ENCODE results near the gene PHF1.
A peak's percentile ranks its signal among the peaks of the same experiment; 100 is the strongest.
"Not testable (repeated sequence)": the region's sequence is repeated elsewhere in the genome, so short reads cannot be mapped to it uniquely, and the experiment has no call there.

Gene PHF1

DNA sequence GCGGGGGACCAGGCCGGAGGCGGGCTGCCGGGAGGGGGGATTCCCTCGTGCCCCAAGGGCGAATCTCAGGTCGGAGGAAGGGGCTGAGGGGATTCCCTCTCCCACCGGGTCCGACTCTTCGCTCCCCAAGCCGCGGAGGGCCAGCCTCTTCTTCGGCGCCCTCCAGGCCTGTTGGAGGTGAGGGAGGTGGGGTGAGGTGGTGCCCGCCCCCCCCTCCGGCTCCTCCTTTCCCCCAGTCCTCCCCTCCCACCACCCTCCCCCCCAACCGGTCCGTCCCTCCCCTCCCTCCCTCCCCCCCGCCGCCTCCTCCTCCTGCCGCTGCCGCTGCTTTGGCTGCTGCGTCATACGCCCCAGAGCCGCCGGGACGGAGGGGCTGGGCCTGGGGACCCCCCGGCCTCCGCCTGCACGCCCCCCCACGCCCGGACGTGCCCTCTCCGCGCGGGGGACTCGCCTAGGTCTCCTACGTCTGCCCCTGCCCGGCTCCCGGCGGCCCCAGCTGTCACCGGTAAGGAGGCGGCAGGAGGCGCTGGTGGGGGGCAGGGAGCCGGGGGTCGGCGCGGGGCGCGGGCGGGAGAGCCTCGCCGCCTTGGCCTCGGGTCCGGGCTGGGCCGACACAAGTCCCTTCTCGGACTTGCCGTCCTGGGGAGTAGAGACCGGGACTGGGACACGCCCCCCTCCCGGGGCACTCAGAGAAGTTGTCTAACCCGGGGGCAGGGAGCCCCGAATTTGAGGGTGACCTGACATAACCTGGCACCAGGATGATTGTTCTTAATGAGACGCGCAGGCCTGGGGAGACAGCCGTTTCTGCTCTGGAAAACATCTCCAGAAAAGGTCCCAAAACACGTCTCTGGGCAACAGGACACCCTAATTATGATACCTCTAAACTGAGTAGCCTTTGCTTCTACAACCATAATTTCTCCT, at the start of gene PHF1:
TSS of gene PHF1 (plus strand) at position 304 of the 921 bp plus-strand sequence. CDS start 1,250 bp downstream, outside the sequence.
- DNase-seq: peak; percentile 91

DNA sequence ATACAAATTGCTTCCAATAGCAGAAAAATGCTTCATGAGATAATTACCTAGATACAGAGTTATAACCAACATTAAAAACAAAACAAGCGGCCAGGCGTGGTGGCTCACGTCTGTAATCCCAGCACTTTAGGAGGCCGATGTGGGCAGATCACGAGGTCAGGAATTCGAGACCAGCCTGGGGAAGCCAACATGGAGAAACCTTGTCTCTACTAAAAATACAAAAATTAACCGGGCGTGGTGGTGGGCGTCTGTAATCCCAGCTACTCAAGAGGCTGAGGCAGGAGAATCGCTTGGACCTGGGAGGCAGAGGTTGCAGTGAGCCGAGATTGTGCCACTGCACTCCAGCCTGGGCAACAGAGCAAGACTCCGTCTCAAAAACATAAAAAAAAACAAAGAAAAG, 47.3 kb upstream of the PHF1 start:
- not testable (repeated sequence) for DNase-seq

DNA sequence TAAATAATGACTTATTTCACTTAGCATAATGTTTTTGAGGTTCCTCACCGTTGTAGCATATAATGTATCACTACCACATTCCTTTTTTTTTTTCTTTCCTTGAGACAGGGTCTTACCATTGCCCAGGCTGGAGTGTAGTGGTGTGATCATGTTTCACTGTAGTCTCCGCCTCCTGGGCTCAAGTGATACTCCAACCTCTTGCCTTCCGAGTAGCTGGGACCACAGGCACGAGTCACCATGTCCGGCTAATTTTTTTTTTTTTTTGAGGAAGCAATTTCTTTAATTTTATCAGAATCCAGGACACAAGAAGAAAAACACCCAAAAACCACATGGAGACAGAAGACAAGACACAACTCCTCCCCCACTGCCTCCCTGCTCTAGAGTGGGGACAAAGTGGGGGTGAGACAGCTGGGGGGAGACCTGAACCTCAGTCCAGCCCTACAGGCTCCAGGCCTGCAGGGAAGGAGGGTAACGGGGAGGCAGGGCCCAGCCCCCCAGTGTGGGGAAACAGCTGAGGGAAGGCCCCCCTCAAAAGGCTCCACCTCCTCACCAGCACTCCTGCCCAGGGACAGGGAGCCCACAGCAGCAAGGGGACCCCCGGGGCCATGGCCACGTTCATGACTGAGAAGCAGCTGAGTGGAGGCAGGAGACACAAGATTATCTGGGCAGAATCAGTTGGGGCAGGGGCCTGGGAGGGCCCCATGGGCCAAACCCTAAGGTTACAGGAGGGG, 46.2 kb upstream of the PHF1 start:
- DNase-seq: peak; percentile 94

DNA sequence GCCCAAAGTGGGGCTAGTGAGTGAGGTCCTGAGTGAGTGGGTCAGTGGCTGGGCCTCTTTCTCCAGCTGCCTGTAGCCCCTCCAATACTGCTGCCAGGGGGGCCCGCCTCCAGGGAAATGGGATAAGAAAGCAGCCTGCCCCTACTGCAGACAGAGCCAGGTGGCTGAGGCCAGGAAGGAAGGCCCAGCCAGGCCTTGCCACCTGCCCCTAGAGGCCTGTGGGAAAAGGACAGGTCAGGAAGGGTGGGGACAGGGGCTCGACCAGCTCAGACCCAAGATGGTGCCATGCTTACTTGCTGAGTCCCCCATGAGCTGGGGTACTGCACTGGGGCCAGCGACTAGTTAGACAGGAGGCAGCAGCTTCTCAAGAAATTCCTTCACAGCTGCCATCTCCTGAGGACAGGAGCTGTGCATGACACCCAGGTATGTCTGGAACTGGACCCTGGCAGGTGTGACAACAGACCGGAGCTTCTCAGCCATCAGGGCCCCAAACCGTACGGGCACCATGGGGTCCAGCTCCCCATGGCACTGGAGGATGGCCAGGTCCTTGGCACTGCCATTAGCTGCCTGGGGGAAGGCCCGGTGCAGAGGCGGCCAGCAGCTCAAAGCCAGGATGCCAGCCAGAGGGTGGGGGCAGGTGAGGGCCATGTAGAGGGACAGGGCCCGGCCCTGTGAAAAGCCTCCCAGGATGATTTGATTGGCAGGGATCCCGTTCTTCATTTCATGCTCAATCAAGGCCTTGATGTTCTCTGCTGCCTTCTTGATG, 45.4 kb upstream of the PHF1 start:
- DNase-seq: peak; percentile 47

DNA sequence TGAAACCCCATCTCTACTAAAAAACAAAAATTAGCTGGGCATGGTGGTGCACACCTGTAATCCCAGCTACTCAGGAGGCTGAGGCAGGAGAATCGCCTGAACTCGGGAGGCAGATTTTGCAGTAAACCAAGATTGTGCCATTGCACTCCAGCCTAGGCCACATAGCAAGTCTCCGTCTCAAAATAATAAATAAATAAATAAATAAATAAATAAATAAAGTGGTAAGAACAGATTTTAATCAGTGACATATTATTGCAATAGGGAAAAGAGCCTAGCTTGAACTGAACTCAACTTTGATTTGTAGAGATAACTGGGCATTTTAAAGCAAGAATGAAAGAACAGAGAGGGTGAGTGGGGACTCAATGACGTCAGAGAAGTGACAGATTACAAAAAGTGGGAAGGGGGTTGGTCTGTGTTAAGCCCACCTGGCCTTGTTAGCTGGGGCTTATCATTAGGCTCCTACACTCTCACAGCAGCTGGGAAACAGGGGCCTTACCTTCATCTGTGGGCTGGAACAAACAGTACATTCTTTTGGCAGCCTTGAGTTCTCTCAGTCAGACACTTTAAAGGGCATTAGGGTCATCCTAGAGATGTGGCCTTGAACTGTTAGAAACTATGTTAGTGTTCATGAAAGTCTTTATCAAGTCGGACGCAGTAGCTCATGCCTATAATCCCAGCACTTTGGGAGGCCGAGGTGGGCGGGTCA, 43.7 kb upstream of the PHF1 start:
- DNase-seq: no peak

DNA sequence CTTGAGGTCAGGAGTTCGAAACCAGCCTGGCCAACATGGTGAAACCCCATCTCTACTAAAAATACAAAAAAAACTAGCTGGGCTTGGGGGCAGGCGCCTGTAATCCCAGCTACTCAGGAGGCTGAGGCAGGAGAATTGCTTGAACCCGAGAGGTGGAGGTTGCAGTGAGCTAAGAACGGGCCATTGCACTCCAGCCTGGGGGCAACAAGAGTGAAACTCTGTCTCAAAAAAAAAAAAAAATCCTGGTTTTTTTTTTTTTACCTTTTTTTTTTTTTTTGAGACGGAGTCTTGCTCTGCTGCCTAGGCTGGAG, 43.1 kb upstream of the PHF1 start:
- not testable (repeated sequence) for DNase-seq

DNA sequence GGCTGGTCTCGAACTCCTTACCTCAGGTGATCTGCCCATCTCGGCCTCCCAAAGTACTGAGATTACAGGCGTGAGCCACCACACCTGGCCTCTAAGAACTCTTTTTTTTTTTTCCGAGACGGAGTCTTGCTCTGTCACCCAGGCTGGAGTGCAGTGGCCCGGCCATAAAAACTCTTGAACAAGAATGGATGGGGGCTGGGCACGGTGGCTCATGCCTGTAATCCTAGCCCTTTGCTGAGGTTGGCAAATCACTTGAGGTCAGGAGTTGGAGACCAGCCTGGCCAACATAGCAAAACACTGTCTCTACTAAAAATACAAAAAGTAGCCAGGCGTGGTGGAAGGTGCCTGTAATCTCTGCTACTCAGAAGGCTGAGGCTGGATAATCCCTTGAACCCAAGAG, 38.9 kb upstream of the PHF1 start:
- DNase-seq: not testable (repeated sequence)

DNA sequence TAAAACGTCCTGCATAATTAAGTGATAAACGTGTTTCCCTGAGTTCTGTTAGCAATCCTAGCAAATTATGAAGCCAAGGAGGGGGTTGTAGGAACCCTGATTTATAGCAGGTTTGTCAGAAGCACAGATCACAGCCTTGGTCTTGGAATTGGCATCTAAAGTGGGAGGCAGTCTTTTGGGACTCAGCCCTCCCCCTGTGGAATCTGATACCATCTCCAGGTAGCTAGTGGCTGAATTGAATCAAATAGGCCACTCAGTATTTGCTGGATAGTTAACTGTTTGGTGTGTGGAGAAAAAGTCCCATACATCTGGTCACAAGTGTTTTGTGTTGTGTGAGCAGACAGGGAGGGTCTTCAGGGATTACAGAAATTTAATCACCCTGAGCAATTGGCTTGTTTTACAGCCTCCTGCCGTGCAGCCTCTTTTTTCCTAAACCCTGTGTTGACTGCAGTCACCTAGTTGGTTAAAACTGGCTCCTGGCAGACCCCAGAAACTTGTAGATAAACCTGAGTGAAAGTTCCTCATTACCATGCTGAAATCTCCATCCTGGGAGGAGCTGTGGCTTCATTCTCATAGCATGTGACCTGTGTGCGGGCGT, 38.2 kb upstream of the PHF1 start:
- peak; percentile 40 for DNase-seq

DNA sequence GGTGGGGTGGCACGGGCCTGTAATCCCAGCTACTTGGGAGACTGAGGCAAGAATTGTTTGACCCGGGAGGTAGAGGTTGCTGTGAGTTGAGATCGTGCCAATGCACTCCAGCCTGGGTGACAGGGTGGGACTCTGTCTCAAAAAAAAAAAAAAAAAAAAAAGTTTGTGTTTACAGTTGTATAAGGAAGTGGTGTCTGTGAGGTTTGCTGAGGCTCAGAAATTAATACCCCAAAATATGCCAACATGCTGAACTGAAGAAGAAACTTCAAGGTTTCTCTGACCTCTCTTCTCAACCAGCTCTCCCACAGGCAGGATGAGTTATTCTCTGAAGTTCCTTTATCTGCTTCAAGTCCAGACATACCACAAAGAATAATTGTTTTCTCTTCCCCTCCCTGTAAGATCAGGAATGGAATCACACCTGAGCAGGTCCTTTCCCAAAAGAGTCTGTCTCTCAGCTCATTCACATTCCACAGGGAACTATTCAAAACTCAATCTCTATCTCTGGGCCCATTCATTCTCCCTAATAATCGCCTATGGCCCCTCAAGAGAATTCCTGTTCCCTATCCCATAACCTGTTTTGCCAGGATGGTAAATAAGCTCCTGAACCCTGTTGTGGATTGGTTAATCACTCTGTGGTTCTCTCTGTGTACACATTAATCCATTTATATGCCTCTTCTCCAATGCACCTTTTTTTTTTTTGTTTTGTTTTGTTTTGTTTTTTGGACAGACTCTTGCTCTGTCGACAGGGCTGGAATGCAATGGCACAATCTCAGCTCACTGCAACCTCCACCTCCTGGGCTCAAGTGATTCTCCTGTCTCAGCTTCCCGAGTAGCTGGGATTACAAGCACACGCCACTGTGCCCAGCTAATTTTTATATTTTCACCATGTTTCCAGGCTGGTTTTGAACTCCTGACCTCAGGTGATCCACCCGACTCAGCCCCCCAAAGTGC, 36.6 kb upstream of the PHF1 start:
- DNase-seq: peak; percentile 31

DNA sequence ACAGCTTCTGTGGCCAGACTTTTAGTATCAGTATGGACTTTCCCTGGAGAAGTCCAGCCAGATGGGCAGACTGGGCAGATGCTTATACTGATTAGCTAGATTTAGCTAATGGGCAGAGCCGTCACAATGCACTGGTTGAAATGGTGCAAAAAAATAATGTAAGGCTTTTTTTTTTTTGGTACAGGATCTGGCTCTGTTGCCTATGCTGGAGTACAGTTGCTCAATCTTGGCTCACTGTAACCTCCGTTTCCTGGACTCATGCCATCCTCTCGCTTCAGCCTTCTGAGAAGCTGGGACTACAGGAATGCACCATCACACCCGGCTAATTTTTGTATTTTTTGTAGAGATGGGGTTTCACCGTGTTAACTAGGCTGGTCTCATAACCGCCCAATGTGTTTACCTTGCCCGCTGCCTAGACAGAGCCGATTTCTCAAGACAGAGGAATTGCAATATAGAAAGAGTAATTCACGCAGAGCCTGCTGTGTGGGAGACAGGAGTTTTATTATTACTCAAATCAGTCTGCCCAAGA, 35.6 kb upstream of the PHF1 start:
- peak; percentile 76 for DNase-seq

DNA sequence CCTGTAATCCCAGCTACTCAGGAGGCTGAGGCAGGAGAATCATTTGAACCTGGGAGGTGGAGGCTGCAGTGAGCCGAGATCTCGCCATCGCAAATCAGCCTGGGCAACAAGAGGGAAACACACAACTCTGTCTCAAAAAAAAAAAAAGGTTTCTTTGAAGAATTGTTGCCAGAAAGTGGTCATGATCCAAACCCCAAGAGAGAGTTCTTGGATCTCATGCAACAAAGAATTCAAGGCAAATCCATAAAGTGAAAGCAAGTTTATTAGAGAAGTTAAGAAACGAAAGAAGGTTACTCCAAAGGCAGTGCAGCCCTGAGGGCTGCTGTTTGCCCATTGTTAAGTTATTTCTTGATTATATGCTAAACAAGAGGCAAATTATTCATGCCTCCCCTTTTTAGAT, 33.6 kb upstream of the PHF1 start:
- no peak for DNase-seq

DNA sequence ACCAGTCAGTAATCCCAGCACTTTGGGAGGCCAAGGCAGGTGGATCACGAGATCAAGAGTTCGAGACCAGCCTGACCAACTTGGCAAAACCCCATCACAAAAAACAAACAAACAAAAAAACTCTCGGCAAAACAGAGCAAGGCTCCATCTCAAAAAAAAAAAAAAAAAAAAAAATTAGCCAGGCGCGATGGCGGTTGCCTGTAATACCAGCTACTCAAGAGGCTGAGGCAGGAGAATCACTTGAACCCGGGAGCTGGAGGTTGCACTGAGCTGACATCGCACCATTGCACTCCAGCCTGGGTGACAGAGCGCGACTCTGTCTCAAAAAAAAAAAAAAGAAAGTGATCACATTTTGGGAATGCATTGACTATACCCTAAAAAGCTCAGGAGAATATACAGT, 31.6 kb upstream of the PHF1 start:
- DNase-seq: not testable (repeated sequence)

DNA sequence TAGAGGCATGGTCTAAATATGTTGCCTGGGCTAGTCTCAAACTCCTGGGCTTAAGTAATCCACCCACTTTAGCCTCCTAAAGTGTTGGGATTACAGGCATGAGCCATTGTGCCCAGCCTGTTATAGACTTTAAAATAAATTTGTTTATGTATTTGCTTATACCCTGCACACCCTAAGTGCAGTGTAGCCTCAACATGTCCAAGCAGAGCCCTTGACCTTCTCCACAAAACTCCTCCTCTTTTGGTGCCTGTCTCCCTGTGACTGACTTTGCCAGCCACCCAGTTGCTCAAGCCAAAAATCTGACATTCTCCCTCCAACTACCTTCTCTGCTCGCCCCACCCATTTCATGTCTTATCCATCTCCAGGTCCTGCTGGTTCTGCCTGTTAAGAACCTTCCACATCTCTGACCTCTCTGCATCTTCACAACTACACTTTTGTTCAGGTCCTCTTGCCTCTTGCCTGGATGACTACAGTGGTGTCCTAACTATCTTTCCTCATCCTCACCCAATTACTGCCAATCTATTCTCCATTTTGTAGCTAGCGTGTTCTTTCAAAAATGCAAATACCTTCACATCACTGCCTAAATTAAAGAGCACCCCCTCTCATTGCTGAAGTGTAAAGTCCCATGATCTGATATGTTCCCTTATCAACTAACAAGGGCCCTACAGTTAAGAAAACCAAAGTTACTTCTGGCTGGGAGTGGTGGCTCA, 30.4 kb upstream of the PHF1 start:
- peak; percentile 50 for DNase-seq

DNA sequence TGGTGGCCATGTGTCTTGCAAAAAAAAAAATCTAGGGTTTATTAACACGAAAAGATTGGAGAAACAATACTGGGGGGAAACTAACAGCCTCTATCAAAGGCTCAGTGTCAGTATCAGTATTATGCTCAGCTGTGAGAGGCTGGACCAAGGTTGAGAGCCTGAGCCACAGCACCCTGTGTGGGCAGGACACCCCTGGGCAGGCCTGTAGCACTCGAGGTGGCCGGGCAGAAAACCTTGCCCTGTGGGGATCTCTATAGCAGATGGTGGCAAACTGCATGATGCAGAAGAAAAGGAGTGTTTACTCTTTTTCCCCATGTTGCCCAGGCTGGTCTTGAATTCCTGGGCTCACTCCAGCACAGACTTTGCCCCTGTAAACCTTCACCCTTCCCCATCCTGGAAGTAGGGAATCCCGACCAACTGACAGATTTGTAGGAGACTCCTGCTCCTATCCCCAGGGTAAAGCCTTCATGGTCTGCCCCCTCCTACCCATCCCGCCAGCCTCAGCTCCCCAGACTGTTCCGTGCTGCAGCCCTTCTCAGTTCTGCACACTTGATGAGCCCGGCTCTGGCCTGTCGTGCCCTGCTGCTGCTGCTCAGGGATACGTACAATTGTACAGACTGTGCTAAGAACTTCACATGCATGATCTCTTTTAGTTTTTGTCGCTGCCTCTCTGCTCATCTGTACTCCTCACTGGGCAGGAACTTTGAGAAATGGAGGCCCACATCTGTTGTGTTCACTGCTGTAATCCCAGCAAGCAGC, 27.2 kb upstream of the PHF1 start:
- DNase-seq: no peak

DNA sequence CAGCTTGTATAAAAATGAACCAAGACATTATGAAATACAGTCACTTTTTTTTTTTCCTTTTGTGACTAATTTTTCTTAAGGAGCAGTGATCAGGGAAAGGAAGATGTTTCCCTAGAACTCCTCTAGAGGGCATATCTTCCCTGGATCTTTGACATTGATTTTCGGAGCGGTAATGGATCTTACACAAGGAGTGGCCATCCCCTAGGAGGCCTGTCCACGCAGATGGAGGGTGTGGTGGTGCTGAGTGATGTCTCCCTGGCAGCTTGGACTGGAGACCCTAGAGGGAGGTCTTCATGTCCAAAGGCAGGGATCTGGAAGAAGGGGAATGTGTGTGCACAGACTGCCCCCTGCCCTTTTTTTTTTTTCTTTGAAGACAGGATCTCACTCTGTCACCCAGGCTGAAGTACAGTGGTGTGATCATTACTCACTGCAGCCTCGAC, 26.2 kb upstream of the PHF1 start:
- DNase-seq: no peak

DNA sequence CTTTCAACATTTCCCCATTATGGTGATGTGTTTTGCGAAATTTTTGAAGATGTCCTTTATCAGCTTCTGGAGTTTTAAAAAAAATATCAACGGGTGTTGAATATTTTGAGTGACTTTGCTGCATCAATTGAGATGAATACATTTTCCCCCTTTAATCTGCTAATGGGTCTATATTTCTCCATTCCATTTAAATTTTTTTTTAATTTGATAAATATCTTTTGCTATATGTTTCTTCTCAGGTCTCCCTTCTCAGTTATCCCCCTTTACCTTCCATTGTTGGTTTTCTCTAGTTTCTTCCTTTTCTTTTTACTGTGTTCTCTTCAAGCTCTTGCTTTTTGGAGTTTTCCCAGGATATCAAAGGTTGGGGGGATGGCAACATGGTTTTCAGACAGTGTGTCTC, 20.6 kb upstream of the PHF1 start:
- DNase-seq: no peak

DNA sequence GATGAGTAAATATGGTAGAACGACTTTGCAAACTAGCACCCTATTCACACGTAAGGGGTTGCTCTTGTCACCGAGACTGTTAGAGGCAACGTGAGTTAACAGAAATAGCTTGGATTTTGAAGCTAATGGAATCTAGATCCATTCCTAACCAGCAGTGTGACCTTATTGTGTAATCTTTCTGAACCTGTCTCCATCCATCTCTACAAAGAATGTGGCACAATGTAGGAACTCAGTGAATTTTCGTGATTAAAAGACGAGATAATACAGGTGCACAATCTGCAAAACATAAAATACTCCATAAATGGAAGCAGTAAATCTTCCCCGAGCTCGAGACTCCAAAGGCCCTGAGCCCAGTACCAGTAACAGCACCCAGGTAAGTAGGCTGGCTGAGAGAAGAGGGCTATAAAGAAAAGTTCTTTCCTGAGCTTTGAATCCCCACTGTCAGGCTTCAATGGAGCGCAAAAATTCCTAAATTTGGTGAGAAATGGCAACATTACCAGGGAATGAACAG, 20.0 kb upstream of the PHF1 start:
- no peak for DNase-seq

DNA sequence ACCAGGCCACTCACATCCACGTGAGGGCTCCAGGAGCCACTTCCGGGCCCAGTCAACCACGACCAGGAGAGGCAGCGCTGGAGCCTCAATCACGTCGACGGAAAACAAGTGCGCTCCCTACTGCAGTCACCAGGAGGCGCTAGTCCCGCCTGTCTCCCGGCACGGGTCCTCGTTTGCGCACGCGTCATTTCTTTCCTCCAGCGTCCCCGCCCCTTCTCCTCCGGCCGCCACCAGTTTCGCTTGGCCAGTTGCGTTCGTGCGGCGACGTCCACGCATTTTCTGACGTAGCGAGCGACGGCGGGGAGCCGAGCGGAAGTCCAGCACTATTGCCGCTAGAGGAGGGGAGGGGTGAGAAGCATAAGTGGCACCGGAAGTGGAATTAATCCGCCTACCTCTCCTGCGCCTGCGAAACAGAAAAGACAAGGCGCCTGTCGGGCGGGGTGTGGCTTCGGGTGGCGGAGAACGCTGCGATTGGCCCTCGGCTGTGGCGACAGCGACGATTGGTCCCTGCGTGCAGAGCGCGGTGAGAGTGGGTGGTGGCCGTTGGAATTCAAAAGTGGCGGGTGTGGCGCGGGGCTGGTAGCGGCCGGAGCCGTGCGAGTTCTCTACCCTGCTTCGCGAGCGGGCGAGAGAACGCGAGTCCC, 19.4 kb upstream of the PHF1 start, which contains the start of gene KIFC1:
TSS of gene KIFC1 (plus strand) at position 546 of the 644 bp plus-strand sequence. CDS start 163 bp downstream, outside the sequence.
- peak; percentile 100 for DNase-seq

All from hematopoietic multipotent progenitor cell treated with erythropoietin and hydrocortisone succinate and interleukin-3 and kit ligand, for 4 days (in vitro differentiated cells).